Activated T-cell treated with anti-CD3 and anti-CD28 coated beads for 48 hours (primary cell): Measurements from ENCODE around the gene FAM124A.

ENCODE experiments used
- DNase-seq: peaks from one replicate; pipeline ENCODE4 v3.0.0-alpha.2; 2020; ENCODE audit warnings: low read depth

FAM124A gene

GRCh38 chr13:51221108-51221507 is 1.1 kb upstream of the FAM124A start:
- DNase-seq: no peak

DNA sequence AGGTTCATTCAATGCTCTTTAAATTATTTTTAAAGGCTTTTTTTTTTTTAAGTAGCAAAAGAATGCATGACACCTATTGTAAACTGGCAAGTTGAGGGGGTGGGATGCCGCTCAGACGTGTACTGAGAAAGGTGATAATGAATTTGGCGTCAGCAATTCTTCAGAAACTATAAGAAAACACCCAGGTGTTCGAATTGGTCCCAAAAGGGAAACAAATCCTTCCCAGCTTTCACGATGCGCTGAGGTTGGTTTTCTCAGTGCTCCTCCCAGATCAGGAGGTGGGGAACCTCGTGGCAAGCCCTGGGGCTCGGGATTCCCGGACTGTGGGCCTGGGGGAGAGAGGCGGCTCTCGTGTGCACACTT is 543 bp upstream of the FAM124A start:
- DNase-seq: no peak

DNA sequence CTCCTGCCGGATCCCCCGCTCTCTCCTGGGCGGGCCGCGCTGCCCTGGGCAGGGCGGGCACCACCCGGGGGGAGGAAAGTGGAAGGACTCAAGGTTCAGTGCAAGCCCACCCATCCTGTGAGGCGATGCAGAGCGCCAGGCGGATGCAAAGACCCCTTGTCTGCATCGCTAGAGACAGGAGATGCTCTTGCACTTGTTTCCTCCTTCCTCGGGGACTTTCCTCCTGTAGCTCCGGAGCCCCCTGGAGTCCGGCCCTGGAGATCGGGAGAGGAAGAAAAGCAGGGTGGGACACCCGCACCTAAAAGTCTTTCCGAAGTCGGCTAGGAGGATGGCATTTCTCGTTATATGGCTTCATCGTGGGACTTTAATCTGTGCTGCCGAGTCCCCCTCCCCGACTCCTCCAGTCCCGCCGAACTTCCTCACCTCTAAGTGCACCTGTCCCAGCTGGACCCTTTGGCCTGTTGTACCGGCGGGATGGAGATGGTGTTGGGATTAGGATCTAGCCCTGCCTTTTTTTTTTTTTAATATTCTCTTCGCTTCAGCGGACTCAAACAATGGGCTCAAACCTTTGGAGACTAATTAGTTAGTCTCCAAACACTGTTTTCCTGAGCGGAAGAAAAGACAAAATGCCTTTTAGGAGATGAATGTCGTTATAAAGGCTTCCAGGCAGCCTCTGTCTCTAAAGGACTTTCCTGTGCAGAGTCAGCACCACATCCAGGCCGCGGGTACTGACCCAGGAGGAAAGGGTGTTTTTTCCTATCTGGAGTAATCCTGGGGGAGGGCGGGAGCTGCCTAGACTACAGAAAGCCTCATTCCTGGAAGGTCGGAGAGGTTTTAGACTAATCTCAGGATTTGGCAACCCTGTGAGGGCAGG is 725 bp downstream of the FAM124A start:
- DNase-seq: no peak

DNA sequence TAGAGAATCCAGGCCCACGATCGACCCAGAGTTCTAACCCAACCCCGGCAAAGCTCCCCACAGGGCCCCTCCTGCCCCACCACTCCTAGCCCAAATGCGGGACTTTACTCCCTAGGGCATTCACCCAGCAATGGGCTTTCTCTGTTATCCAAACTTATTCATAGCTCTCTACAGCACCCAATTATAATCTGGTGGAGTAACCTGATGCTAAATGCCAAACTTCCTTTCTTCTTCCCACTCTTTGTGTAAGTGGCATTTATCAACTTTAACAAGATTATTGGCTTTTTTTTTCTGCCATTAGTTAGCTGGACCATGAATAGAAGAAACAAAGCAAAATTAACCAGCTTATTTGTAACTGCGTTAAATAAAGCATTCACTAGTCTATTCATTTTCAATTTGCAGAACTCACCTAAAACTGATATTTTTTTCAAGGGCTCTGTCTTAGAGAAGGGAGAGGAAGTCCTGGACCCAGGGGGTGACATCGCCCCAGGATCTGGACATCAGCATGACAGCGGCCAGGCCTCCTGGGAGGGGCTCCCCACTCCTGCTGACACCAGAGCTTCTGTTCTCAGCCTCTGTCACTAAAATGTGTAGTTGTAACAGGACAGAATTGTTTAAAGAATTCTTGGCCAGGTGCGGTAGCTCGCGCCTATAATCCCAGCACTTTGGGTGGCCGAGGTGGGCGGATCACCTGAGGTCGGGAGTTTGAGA is 1.5 kb downstream of the FAM124A start:
- DNase-seq: no peak

- no peak for DNase-seq
Observed at GRCh38 chr13:51225029-51225428, 2.8 kb downstream of the FAM124A start.

DNA sequence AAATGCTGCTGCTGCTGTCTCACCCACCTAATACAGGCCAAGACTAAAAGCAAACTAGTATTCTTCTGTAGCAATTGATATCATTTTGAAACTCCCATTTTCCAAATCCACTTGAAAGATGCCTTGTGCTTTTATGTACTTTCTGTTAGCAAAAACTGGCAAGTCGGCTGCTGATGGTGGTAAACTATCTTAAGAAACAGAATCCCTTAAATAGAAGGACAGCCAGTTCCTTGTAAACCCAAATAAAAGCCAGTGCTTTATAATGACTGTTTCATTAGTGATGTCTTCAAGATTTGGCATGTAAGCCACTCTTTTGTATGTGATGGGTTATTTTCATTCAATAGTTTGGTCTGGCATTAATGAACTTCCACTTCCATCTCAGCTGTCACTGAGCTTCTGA is 5.2 kb downstream of the FAM124A start:
- no peak for DNase-seq

DNA sequence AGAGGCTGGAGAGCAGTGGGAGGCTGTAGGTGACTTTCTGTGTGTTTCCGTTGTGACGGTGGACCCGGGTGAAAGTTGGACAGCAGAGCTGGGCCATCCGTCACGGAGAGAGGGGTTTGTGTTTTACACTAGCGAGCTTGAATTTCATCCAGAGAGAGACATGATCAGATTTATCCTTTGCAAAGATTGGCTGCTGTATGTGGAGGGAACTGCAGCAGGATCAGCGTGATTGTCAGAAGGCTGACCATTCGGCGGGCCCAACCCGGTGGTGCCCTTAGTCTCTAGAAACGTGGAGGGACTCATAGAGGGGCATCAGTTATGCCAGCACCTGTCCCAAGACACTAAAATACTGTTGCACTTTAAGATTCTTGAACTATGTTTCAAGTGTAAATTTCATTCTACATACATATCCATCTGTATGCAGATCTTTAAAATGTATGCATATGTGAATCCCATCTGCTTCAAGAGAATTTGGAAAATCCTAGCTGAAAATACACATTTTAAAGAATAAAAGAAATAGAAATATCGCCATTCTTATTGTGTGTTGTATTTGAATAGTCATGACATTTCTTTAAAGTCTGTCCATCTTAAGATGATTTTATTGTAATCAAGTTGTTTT is 7.0 kb downstream of the FAM124A start:
- no peak for DNase-seq

- DNase-seq: no peak
Observed at GRCh38 chr13:51229731-51230130, 7.5 kb downstream of the FAM124A start.

DNA sequence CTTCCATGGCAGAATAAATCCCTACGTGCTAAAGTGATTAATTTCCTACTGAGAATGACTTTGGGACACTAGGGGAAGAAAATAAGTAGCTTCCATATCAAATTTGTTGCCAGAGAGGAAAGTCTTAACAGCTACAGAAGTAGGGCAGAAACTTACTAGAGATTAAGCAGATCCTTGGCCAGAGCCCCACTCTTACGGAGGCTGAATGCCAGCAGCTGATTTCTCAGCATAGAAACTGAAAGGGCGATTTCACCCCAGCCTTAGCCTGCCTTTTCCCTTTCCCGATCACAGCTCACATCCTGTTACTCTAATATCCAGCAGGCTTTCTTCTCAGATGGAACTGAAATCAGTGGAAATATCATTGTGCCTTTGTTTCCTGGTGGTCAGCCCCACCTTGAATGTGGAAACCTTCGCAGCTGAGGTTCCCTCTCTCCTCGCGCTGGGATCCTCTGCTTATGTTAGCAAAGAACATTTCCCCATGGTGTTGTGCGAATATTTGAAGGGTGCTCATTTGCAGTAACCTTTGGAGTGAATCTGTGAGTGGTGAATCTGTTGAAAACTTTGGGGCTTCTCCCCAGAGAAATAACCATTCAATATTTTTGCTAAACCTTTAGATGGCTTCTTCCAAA is 8.4 kb downstream of the FAM124A start:
- no peak for DNase-seq

DNA sequence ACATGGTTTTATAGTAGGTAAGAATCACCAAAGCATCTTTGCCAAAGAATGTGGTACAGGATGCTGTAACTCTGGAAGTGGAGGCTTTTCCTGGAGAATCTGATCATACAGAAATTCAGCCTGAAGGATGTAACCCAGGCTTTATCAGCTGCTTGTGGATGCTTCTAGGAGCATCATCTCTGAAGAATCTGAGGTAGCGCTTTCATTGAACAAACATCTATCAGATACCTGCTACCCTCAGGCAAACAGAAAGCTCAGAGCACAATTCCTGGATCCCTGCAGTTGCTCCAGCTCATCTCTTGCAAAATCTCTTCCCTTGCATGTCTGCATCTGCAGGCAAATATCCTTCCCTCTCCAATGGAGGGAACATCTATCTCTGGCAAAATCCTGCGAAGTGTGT is 9.3 kb downstream of the FAM124A start:
- DNase-seq: no peak

DNA sequence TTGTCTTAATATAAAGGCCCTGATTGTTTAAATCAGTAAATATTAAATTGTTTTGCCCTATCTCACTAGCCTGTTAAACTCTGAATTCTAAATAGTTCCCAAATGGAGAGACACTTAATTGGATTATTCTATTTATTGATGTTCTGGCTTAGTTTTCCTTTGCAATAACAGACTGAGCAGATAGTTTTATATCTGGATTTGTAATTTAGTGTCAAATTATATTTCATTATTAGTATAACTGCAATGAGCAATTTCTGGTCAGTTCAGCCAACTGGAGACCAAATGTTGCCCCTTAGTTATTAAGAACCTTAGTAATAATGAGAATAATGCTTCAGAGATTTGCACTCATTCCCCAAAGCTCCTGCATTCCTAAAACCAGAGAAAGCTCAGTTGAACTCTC is 10.1 kb downstream of the FAM124A start:
- DNase-seq: no peak

DNA sequence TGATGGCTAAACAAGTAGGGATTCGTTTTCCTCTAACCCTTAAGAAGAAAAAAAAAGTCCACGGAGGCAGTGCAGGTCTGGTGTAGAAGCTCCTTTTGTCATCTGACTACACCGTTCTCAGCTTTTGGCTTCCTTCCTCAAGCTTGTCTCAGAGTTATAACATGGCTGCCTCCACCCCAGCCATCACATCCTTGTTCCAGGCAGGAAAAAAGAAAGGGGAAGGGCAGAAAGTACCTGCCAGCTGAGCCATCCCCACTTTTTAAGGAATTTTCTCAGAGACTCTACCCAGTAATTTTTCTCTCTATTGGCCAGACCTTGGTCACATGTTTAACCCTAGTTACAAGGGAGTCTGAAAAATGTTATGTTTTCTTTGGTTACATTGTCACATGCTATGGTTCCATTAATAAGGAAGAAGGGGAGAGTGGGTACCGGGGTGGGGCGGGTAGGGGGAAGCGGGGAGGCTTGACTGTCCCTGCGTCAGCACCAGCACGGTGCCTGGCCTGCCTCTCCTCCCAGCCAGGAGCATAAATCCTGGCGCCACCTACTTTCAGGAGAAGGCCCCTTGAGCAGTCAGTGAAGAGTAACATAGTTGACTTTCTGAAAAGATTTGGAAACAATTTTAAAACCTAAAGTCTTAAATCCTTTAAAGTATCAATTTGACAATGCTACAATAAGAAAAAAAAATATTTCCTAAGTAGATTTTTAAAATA is 11.1 kb downstream of the FAM124A start:
- DNase-seq: no peak

GRCh38 chr13:51234676-51235075 is 12.5 kb downstream of the FAM124A start:
- DNase-seq: no peak

GRCh38 chr13:51235186-51235585 is 13.0 kb downstream of the FAM124A start:
- DNase-seq: no peak

DNA sequence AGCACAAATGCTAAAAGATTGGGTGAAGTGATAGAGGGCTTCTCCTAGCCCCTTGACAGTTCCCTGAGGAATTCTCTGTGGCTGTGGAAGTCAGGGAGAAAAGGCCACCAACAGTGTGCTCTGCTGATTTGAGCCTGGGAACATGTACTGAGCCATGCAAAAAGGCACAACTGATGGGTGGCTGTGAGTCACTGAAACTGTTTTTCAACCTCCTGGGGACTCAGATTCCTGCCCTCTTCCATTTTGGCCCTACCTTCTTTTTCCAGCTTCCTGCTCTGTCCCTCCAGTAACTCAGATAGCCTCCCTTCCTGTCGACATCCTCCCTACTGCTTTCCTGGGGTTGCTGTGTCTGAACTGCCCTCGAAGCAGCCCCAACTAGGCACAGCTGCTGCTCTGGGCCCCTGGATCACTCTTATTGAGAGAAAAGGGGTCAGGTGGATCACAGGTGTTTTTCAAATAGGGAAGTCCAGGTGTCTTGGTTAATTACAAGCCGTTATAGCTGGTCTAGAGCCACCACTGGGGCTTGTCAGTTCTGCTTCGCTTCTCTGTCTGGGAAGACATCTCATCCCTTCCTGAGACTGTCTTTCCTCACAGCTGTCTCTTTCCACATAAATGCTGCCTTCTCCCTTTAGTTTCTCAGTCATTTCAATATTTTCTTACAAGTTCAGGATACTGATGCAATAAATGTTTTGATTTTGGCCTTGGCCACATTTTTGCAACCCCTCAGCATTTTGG is 13.7 kb downstream of the FAM124A start:
- DNase-seq: no peak

GRCh38 chr13:51236491-51236792 is 14.2 kb downstream of the FAM124A start:
- no peak for DNase-seq

GRCh38 chr13:51237386-51237785 is 15.2 kb downstream of the FAM124A start:
- no peak for DNase-seq

DNA sequence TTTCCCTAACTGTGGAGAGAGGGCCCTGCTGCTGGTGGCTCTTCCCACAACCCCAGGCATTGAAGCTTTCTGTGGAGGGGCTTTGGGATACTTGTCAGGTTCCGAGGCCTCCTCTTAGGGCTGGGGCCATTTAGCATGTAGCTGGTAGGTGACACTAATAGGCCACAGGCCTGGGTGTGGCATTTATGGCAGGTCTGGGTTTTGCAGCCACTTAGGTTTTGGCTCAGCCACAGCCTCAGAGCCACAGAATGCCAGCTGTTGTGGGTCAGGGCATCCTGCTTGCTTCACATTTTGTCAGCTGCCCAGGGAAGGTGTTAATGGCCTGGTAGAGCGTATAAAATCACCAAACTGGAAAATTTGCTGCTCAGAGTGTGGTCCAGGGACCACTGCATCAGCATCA is 15.7 kb downstream of the FAM124A start:
- DNase-seq: no peak

DNA sequence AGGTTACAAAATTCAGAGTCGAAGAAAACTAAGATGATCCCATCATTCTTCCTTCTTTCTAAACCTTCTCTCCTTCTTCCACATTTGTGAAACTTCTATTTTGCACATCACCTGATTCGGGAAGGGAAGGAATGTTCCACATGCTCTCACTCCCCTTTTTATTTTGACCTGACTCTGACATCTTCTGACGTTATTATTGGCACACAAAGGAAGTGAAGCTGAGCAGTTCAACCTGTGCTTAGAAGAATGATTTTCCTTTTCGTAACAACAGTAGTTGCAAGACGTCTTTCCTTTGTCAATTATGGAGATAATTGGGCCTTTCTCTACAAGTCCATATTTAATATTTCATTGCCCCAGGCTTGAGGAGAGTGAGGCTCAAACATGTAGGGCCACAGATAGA is 18.0 kb downstream of the FAM124A start:
- no peak for DNase-seq

GRCh38 chr13:51240958-51241357 is 18.8 kb downstream of the FAM124A start:
- no peak for DNase-seq

- DNase-seq: no peak
Observed at GRCh38 chr13:51241720-51242119, 19.5 kb downstream of the FAM124A start.

DNA sequence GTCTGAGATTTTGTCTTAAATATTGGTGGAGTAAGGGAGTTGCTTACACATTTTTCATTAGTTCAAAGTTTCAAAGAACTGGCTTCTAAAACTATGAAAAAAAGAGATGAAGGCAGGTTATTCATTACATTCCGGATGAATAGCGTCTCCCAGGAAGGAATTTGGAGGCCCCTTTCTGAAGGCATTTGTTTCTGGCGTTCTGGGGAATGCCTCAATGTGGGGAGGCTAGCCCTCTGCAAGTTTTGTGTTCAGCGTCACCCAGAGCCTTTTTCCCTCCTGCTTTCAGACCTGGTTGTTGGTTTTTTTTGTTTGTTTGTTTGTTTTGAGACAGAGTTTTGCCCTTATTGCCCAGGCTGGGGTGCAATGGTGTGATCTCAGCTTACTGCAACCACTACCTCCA is 21.0 kb downstream of the FAM124A start:
- DNase-seq: no peak
